ENCODE measurements around the gene PLCH2. TPM values are rescaled to one million over a fixed set of nuclear protein-coding genes. Genes with fewer than 3 reads are reported as not detected.
A peak's percentile ranks its signal among the peaks of the same experiment; 100 is the strongest.

The PLCH2 gene
- total and polyA plus RNA-seq, 9 of the 15 experiments (the other 6 are each of a cell fraction or from before 2014, with no cell fraction given), result 0.16 TPM; not detected in 8

- TF ChIP-seq CTCF (IDR thresholded peaks at IDR 0.05 in 2 of 3, conservative IDR thresholded peaks at IDR 0.05 in 1 of 3; ENCODE audit: insufficient read depth in 2 of 3, low read depth in 1 of 3, low read length in 3 of 3), result peak in 2 of 3 experiments; percentile 34 to 64; a peak in 2 of 6 replicates
- TF ChIP-seq ZBTB1 (CRISPR knock-in tag; IDR thresholded peaks at IDR 0.05; ENCODE audit: borderline replicate concordance, low read depth), result peak; percentile 79; the same call in 1 of the 2 replicates
- TF ChIP-seq E2F6 (IDR thresholded peaks at IDR 0.05; ENCODE audit: borderline replicate concordance in 1 of 2, extremely low read depth in 1 of 2, insufficient read depth in 1 of 2, insufficient read length in 1 of 2, low read depth in 1 of 2, low read length in 1 of 2, poor library complexity in 1 of 2, severe bottlenecking in 1 of 2), result peak in 1 of 2 experiments; percentile 71
- TF ChIP-seq HMGN3 (IDR thresholded peaks at IDR 0.05; ENCODE audit: borderline replicate concordance, extremely low read depth, insufficient read length, low read depth, low read length), result peak; percentile 24
- 0 out of 2 replicates have a peak, but pooled peaks have one; percentile 13 for TF ChIP-seq ATF7 (IDR thresholded peaks at IDR 0.05)
- TF ChIP-seq PHB2 (IDR thresholded peaks at IDR 0.05; ENCODE audit: low read depth), result no peak
- 0 out of 2 replicates have a peak, but pooled peaks have one; percentile 35 for TF ChIP-seq MTA3 (IDR thresholded peaks at IDR 0.05; ENCODE audit: borderline replicate concordance)
- TF ChIP-seq VEZF1 (CRISPR knock-in tag; IDR thresholded peaks at IDR 0.05), result peak; percentile 24; the same call in 1 of the 2 replicates
- TF ChIP-seq ZNF717 (CRISPR knock-in tag; IDR thresholded peaks at IDR 0.05), result no peak
- TF ChIP-seq HDAC6 (IDR thresholded peaks at IDR 0.05; ENCODE audit: low read depth, low read length), result 0 out of 2 replicates have a peak, but pooled peaks have one; percentile 38
- peak; percentile 73 for TF ChIP-seq SMAD4 (CRISPR knock-in tag; conservative IDR thresholded peaks at IDR 0.05)
- TF ChIP-seq CTBP1 (IDR thresholded peaks at IDR 0.05; ENCODE audit: borderline replicate concordance), result peak; percentile 57; the same call in 1 of the 2 replicates
- TF ChIP-seq ZFX (CRISPR knock-in tag; IDR thresholded peaks at IDR 0.05), result peak; percentile 35; the same call in 1 of the 2 replicates
- TF ChIP-seq POLR2G (IDR thresholded peaks at IDR 0.05; ENCODE audit: low read depth, low read length), result peak; percentile 31; the same call in 1 of the 2 replicates
- no peak for TF ChIP-seq ZNF133 (CRISPR knock-in tag; IDR thresholded peaks at IDR 0.05)
These were observed 53.1 kb downstream of the PLCH2 start (continued) for GRCh38 chr1:2528966-2529783.
